Trophoblast cell (in vitro differentiated cells and primary cell): ENCODE measurements around the gene MPZ.
"Not testable (repeated sequence)": the region's sequence is repeated elsewhere in the genome, so short reads cannot be mapped to it uniquely, and the experiment has no call there.

Experiments
- DNase-seq, 2 donors: peaks; one replicate each; pipeline ENCODE4 v3.0.0-alpha.2; 2016
- H2AFZ ChIP-seq: 2 replicates; pipeline ENCODE4 v1.6.1; 2013; ENCODE audit warnings: low read length, moderate library complexity, mild to moderate bottlenecking; ENCODE audit not compliant: insufficient read depth, poor library complexity
- H2AK5ac ChIP-seq: 2 replicates; pipeline ENCODE4 v1.6.1; 2013; ENCODE audit warnings: mild to moderate bottlenecking, low read length
- H2BK120ac ChIP-seq: 2 replicates; pipeline ENCODE4 v1.6.1; 2013; ENCODE audit warnings: low read length, mild to moderate bottlenecking, moderate library complexity; ENCODE audit not compliant: insufficient read depth, poor library complexity
- H2BK12ac ChIP-seq: 2 replicates; pipeline ENCODE4 v1.6.1; 2013; ENCODE audit warnings: mild to moderate bottlenecking, low read length, moderate library complexity
- H2BK5ac ChIP-seq: 2 replicates; pipeline ENCODE4 v1.6.1; 2013; ENCODE audit warnings: low read length, low read depth, moderate library complexity, mild to moderate bottlenecking; ENCODE audit not compliant: poor library complexity
- H3K14ac ChIP-seq: 2 replicates; pipeline ENCODE4 v1.6.1; 2013; ENCODE audit warnings: mild to moderate bottlenecking, low read length
- H3K18ac ChIP-seq: 2 replicates; pipeline ENCODE4 v1.6.1; 2013; ENCODE audit warnings: mild to moderate bottlenecking, low read length
- H3K23ac ChIP-seq: 2 replicates; pipeline ENCODE4 v1.6.1; 2013; ENCODE audit warnings: low read length
- H3K27ac ChIP-seq: 2 replicates; pipeline ENCODE4 v1.5.1; 2013; ENCODE audit warnings: low read depth, mild to moderate bottlenecking, inconsistent platforms, low read length, moderate library complexity
- H3K27me3 ChIP-seq: 2 replicates; pipeline ENCODE4 v1.6.1; 2013; ENCODE audit warnings: inconsistent platforms, mild to moderate bottlenecking, low read length, moderate library complexity; ENCODE audit not compliant: insufficient read depth
- H3K36me3 ChIP-seq, 2 experiments: 1 replicate in 1 of 2; 2 replicates in 1 of 2; pipeline ENCODE4 v1.6.1; 2013; ENCODE audit warnings: low read length in 2 of 2, mild to moderate bottlenecking in 2 of 2, moderate library complexity in 1 of 2; ENCODE audit not compliant: insufficient read depth in 2 of 2, control insufficient read depth in 1 of 2
- H3K4ac ChIP-seq: 2 replicates; pipeline ENCODE4 v1.6.1; 2013; ENCODE audit warnings: low read depth, mild to moderate bottlenecking, low read length, moderate library complexity
- H3K4me1 ChIP-seq, 2 experiments: 1 replicate in 1 of 2; 2 replicates in 1 of 2; pipeline ENCODE4 v1.6.1; 2013; ENCODE audit warnings: low read length in 2 of 2, mild to moderate bottlenecking in 2 of 2, moderate library complexity in 1 of 2; ENCODE audit not compliant: insufficient read depth in 2 of 2, control insufficient read depth in 1 of 2
- H3K4me2 ChIP-seq: 2 replicates; pipeline ENCODE4 v1.6.1; 2013; ENCODE audit warnings: inconsistent platforms, mild to moderate bottlenecking, low read length, moderate library complexity
- H3K4me3 ChIP-seq: 2 replicates; pipeline ENCODE4 v1.5.1; 2013; ENCODE audit warnings: mild to moderate bottlenecking, low read depth, low read length, inconsistent platforms
- H3K79me1 ChIP-seq: one replicate; pipeline ENCODE4 v1.6.1; 2013; ENCODE audit warnings: low read length
- H3K79me2 ChIP-seq: 2 replicates; pipeline ENCODE4 v1.6.1; 2013; ENCODE audit warnings: low read length, mild to moderate bottlenecking; ENCODE audit not compliant: control insufficient read depth, insufficient read depth, poor library complexity
- H3K9ac ChIP-seq: 2 replicates; pipeline ENCODE4 v1.6.1; 2013; ENCODE audit warnings: mild to moderate bottlenecking, low read length
- H3K9me3 ChIP-seq: 2 replicates; pipeline ENCODE4 v1.6.1; 2013; ENCODE audit warnings: low read depth, mild to moderate bottlenecking, control low read depth, inconsistent platforms, low read length; ENCODE audit not compliant: insufficient read depth
- H4K12ac ChIP-seq: 2 replicates; pipeline ENCODE4 v1.6.1; 2013; ENCODE audit warnings: low read depth, mild to moderate bottlenecking, low read length, moderate library complexity
- H4K8ac ChIP-seq: 2 replicates; pipeline ENCODE4 v1.6.1; 2013; ENCODE audit warnings: low read depth, mild to moderate bottlenecking, low read length, moderate library complexity
- H4K91ac ChIP-seq: one replicate; pipeline ENCODE4 v1.6.1; 2013; ENCODE audit warnings: low read depth, mild to moderate bottlenecking, low read length, moderate library complexity
- WGBS: extraction: QIAGEN DNeasy Blood & Tissue Kit; methylation state at CpG from one replicate; pipeline ENCODE4 v1.1.7; 2013; ENCODE audit warnings: missing lambda C conversion rate; ENCODE audit not compliant: insufficient read length, insufficient coverage; ENCODE audit errors: extremely low coverage; 5-methylcytosine and 5-hydroxymethylcytosine counted together

MPZ gene

DNA sequence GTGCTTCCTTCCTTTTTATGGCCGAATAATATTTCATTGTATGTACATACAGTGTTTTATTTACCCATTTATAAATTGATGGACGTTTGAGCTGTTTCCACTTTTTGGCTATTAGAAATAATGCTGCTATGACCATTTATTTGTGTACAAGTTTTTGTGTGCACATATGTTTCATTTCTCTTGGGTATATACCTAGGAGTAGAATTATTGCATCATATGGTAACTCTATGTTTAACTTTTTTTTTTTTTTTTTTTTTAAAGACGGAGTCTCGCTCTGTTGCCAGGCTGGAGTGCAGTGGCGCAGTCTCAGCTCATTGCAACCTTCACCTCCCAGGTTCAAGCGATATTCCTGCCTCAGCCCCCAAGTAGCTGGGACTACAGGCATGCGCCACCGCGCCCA is 23.4 kb upstream of the MPZ start:
- H2AK5ac ChIP-seq, result no peak overlapping the region
- H3K4me1 ChIP-seq, result peaks cover 2 to 3% of the 10 kb centered on the region in 2 experiments
- H3K18ac ChIP-seq, result no peak overlapping the region
- H2AFZ ChIP-seq, result no peak overlapping the region
- no peak overlapping the region for H3K23ac ChIP-seq
- no peak overlapping the region for H2BK5ac ChIP-seq
- no CpG with 5 or more reads among the region's 9 CpGs for WGBS
- H3K4me2 ChIP-seq, result no peak overlapping the region
- H3K27me3 ChIP-seq, result no peaks in the 10 kb centered on the region
- H3K36me3 ChIP-seq, result peaks cover 22 to 24% of the 10 kb centered on the region in 2 experiments
- H3K14ac ChIP-seq, result no peak overlapping the region
- no peaks in the 10 kb centered on the region for H3K79me1 ChIP-seq
- no peak overlapping the region for H2BK12ac ChIP-seq
- H3K9me3 ChIP-seq, result no peaks in the 10 kb centered on the region
- no peak overlapping the region for H4K8ac ChIP-seq
- no peak overlapping the region for H3K4me3 ChIP-seq
- no peak overlapping the region for H2BK120ac ChIP-seq
- no peak overlapping the region for H4K91ac ChIP-seq
- no peak for DNase-seq
- no peak overlapping the region for H3K27ac ChIP-seq
- no peak overlapping the region for H4K12ac ChIP-seq
- H3K79me2 ChIP-seq, result no peaks in the 10 kb centered on the region
- no peak overlapping the region for H3K9ac ChIP-seq
- H3K4ac ChIP-seq, result no peak overlapping the region

DNA sequence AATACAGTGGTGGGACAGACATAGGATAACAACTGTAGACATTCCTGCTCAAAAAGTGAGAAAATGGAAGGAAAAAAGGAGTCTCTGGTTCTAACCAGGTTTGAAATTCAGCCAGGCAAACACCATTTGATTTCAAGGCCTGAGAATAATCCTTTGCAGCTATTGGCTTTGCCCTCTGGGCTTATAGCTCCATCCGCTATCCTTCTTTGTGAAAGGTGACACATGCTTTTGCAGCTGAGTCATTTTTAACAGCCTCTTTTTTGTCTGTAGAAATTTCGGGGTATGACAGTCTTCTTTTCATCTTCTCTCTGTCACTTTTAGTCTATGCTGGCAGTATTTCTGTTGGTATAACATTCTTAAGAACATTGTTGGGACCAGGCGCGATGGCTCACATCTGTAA is 20.6 kb upstream of the MPZ start:
- no peak overlapping the region for H2BK12ac ChIP-seq
- H2BK5ac ChIP-seq, result no peak overlapping the region
- H3K18ac ChIP-seq, result no peak overlapping the region
- WGBS, result no CpG with 5 or more reads among the region's 4 CpGs
- peaks cover 2 to 3% of the 10 kb centered on the region in 2 experiments for H3K4me1 ChIP-seq
- no peak overlapping the region for H4K91ac ChIP-seq
- no peak overlapping the region for H2AFZ ChIP-seq
- H3K27me3 ChIP-seq, result no peaks in the 10 kb centered on the region
- H2AK5ac ChIP-seq, result no peak overlapping the region
- no peak overlapping the region for H3K4me2 ChIP-seq
- no peak overlapping the region for H4K8ac ChIP-seq
- no peaks in the 10 kb centered on the region for H3K79me1 ChIP-seq
- H2BK120ac ChIP-seq, result no peak overlapping the region
- H3K23ac ChIP-seq, result no peak overlapping the region
- DNase-seq, result peak; percentile 29 to 63
- H3K14ac ChIP-seq, result no peak overlapping the region
- H3K9ac ChIP-seq, result no peak overlapping the region
- no peak overlapping the region for H3K4me3 ChIP-seq
- no peaks in the 10 kb centered on the region for H3K79me2 ChIP-seq
- H3K36me3 ChIP-seq, result peaks cover 25 to 31% of the 10 kb centered on the region in 2 experiments
- H3K27ac ChIP-seq, result peak overlapping the region; percentile 52
- H4K12ac ChIP-seq, result no peak overlapping the region
- H3K4ac ChIP-seq, result no peak overlapping the region
- no peaks in the 10 kb centered on the region for H3K9me3 ChIP-seq

DNA sequence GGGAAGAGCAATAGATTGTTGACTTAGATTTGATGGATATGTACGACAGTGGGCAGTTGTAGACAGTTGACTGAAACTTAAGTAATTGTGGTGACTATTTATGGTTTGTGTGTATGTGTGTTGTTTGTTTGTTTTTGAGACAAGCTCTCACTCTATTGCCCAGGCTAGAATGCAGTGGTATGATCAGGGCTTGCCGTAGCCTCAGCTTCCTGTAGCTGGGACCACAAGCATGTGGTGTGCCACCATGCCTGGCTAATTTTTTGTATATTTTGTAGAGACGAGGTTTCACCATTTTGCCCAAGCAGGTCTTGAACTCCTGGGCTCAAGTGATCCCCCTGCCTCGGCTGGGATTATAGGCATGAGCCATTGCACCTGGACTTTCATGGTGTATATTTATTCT is 14.3 kb upstream of the MPZ start:
- no CpG with 5 or more reads among the region's 4 CpGs for WGBS
- Histone ChIP-seq H3K23ac (no peak overlapping the region), H3K4me1 (no peaks in the 10 kb centered on the region), H2BK5ac (no peak overlapping the region), H3K27me3 (no peaks in the 10 kb centered on the region), H4K91ac (no peak overlapping the region), H3K36me3 (peaks cover 20 to 25% of the 10 kb centered on the region in 2 experiments), H2AK5ac (no peak overlapping the region), H3K27ac (no peak overlapping the region), H4K8ac (no peak overlapping the region), H3K4me2 (no peak overlapping the region), H3K4me3 (no peak overlapping the region), H2BK12ac (no peak overlapping the region), H3K4ac (no peak overlapping the region), H3K79me2 (no peaks in the 10 kb centered on the region), H3K14ac (no peak overlapping the region), H3K9me3 (no peaks in the 10 kb centered on the region), H2AFZ (no peak overlapping the region), H3K9ac (no peak overlapping the region), H3K79me1 (no peaks in the 10 kb centered on the region), H4K12ac (no peak overlapping the region), H2BK120ac (no peak overlapping the region), H3K18ac (no peak overlapping the region)
- no peak for DNase-seq

DNA sequence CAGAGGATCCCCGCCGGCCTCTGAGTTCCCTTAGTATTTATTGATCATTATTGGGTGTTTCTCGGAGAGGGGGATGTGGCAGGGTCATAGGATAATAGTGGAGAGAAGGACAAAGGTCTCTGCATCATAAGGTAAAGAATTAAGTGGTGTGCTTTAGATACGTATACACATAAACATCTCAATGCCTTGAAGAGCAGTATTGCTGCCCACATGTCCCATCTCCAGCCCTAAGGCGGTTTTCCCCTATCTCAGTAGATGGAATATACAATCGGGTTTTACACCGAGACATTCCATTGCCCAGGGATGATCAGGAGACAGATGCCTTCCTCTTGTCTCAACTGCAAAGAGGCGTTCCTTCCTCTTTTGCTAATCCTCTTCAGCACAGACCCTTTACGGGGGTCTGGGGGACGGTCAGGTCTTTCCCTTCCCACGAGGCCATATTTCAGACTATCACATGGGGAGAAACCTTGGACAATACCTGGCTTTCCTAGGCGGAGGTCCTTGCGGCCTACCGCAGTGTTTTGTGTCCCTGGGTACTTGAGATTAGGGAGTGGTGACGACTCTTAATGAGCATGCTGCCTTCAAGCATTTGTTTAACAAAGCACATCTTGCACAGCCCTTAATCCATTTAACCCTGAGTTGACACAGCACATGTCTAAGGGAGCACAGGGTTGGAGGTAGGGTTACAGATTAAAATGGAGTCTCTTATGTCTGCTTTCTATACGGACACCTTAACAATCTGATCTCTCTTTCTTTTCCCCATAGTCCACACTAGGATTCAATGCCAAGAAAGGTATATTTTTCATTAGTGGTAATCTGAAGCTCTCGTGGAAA is 6.3 kb upstream of the MPZ start:
- not testable (repeated sequence) for H3K4me2 ChIP-seq, H3K4me3 ChIP-seq, H4K91ac ChIP-seq, H2BK12ac ChIP-seq, H3K9me3 ChIP-seq, H3K18ac ChIP-seq, H3K4ac ChIP-seq, H3K79me1 ChIP-seq, H3K4me1 ChIP-seq, H3K27ac ChIP-seq, H3K27me3 ChIP-seq, H3K14ac ChIP-seq, H4K12ac ChIP-seq, H3K9ac ChIP-seq, H2BK120ac ChIP-seq, H3K36me3 ChIP-seq, H2AFZ ChIP-seq, H3K23ac ChIP-seq, H2BK5ac ChIP-seq, H3K79me2 ChIP-seq, H4K8ac ChIP-seq, H2AK5ac ChIP-seq
- DNase-seq, result peak; percentile 59 to 69
- WGBS, result no CpG with 5 or more reads among the region's 17 CpGs
